ENCODE measurements around the gene CCDC12. TPM values are rescaled to one million over a fixed set of nuclear protein-coding genes. Genes with fewer than 3 reads are reported as not detected.
A peak's percentile ranks its signal among the peaks of the same experiment; 100 is the strongest.

Gene CCDC12
- total RNA-seq, 1 donor from 2014 or later: 64.3 TPM

DNA sequence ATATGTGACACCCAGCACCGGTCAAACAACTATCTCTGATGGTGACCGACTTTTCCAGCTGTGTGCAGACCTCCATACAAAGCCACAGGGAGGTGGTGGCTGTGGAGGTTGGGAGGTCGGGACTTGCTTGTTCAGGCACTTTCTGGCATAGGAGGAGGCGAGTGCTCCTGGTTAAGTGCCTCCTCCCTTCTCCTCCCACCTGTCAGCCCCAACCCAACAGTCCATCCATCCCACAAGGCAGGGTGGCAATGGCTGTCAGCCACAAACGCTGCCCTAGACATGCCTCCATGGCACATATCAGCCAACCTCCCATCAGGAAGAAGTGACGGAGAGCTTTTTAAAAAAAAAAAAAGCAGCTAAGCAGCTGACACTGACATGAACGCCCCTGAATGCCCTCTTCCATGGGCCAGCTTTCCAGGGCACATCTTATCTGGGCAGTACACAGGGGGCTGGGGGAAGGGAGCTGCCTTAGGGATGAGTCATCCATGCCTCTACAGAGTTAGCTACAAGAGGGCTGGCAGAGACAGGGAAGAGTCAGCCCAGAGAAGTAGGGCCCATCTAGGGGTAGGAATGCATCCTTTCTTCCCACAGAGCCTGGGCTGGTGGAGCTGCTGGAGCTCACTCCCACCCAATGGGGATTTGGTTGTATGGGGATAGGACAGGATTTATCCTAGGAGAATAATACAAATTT lies 41.2 kb downstream of the CCDC12 start:
- Mint-ChIP-seq H3K36me3 (ENCODE audit: insufficient read depth) (peaks cover 26% of the 10 kb centered on the region), H3K27ac (peak overlapping the region; percentile 91), H3K27me3 (no peaks in the 10 kb centered on the region), H3K9me3 (ENCODE audit: low read depth) (no peaks in the 10 kb centered on the region), H3K4me1 (ENCODE audit: low read depth) (peaks cover 58% of the 10 kb centered on the region), H3K4me3 (ENCODE audit: low read depth) (no peak overlapping the region)
- no peak for DNase-seq (ENCODE audit: low spot score, unreplicated experiment)
- TF ChIP-seq, protein P1, sequence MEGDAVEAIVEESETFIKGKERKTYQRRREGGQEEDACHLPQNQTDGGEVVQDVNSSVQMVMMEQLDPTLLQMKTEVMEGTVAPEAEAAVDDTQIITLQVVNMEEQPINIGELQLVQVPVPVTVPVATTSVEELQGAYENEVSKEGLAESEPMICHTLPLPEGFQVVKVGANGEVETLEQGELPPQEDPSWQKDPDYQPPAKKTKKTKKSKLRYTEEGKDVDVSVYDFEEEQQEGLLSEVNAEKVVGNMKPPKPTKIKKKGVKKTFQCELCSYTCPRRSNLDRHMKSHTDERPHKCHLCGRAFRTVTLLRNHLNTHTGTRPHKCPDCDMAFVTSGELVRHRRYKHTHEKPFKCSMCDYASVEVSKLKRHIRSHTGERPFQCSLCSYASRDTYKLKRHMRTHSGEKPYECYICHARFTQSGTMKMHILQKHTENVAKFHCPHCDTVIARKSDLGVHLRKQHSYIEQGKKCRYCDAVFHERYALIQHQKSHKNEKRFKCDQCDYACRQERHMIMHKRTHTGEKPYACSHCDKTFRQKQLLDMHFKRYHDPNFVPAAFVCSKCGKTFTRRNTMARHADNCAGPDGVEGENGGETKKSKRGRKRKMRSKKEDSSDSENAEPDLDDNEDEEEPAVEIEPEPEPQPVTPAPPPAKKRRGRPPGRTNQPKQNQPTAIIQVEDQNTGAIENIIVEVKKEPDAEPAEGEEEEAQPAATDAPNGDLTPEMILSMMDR (IDR thresholded peaks at IDR 0.05; ENCODE audit: unreplicated experiment): peak; percentile 36

DNA sequence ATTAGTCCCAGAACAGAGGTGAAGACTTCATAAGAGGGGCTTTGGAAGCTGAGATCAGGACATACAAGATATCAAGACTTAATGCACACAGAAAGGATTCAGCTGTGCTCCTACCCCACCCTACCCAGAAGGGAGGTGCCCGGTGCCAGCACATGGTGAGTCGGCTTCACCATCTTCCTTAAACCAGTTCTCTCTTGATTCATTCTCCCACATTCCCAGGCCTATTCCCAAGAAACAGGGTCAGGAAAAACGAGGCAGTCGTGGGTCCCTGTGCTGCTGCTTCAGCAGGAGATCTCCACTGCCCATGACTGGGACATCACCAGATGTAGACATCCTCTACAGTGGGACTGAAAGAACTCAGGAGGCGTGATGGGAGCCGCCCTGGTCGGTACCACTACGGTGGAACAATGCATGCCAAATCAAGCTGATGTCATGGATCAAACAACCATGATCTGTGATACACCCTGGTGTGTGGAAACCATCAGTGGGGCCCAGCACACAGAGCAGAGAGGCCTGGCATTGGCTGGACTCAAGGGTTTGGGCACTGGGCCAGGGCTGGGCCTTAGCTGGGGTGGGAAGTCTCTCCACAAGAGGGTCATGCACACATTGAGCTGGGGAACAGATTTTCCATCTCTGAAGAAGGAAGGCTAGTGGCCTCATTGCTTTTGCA lies 41.9 kb downstream of the CCDC12 start:
- H3K36me3 Mint-ChIP-seq (ENCODE audit: insufficient read depth): peaks cover 23% of the 10 kb centered on the region
- peaks cover 53% of the 10 kb centered on the region for H3K4me1 Mint-ChIP-seq (ENCODE audit: low read depth)
- TF ChIP-seq, protein P1 (IDR thresholded peaks at IDR 0.05; ENCODE audit: unreplicated experiment): no peak
- no peaks in the 10 kb centered on the region for H3K9me3 Mint-ChIP-seq (ENCODE audit: low read depth)
- no peak for DNase-seq (ENCODE audit: low spot score, unreplicated experiment)
- H3K27me3 Mint-ChIP-seq: no peaks in the 10 kb centered on the region
- H3K27ac Mint-ChIP-seq: peak overlapping the region; percentile 76
- no peak overlapping the region for H3K4me3 Mint-ChIP-seq (ENCODE audit: low read depth)

DNA sequence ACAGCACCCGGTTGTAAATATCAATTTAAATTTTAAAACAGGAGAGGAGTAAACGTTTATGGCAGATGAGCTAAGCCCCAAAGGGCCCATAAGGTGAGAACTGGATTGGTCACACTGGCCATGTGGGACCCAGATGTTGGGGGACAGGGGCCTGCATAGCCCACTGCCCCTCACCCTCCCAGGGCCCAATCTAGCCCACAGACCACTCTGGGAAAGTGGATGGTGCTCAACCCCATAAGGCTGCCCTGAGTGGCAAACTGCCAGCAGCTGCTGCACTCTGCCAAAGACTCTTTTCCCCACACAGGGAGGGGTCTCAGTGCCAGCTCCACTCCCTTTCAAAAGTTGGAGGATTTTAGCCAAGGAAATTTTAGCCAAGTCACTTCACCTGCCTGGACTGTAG lies 42.5 kb downstream of the CCDC12 start:
- Mint-ChIP-seq H3K4me3 (ENCODE audit: low read depth) (no peak overlapping the region), H3K4me1 (ENCODE audit: low read depth) (peaks cover 48% of the 10 kb centered on the region), H3K9me3 (ENCODE audit: low read depth) (no peaks in the 10 kb centered on the region), H3K27me3 (no peaks in the 10 kb centered on the region), H3K36me3 (ENCODE audit: insufficient read depth) (peaks cover 22% of the 10 kb centered on the region), H3K27ac (no peak overlapping the region)
- no peak for DNase-seq (ENCODE audit: low spot score, unreplicated experiment)
- TF ChIP-seq, protein P1 (IDR thresholded peaks at IDR 0.05; ENCODE audit: unreplicated experiment): no peak

DNA sequence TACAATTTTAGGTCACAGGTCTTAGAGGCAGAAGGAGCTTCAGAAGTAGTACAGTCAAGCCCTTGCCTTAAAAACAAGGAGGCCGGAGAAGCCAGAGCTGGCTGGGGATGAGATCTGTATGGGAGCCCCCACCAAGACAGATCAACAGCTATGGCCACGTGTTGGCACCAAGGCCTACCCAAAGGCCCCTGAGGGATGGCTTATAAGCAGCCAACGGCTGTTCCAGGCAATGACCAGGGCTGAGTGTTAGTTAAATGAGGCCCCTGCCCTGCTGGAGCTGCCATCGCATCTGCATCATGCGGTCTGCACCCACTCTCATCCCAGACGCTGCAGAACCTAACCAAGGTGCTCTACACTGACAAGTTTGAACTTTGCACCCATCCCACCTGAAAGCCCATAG lies 43.3 kb downstream of the CCDC12 start:
- TF ChIP-seq, protein P1 (IDR thresholded peaks at IDR 0.05; ENCODE audit: unreplicated experiment): no peak
- Mint-ChIP-seq H3K4me1 (ENCODE audit: low read depth) (peaks cover 44% of the 10 kb centered on the region), H3K9me3 (ENCODE audit: low read depth) (peaks cover 4% of the 10 kb centered on the region), H3K36me3 (ENCODE audit: insufficient read depth) (peaks cover 25% of the 10 kb centered on the region), H3K27ac (no peak overlapping the region), H3K4me3 (ENCODE audit: low read depth) (no peak overlapping the region), H3K27me3 (no peaks in the 10 kb centered on the region)
- DNase-seq (ENCODE audit: low spot score, unreplicated experiment): no peak

DNA sequence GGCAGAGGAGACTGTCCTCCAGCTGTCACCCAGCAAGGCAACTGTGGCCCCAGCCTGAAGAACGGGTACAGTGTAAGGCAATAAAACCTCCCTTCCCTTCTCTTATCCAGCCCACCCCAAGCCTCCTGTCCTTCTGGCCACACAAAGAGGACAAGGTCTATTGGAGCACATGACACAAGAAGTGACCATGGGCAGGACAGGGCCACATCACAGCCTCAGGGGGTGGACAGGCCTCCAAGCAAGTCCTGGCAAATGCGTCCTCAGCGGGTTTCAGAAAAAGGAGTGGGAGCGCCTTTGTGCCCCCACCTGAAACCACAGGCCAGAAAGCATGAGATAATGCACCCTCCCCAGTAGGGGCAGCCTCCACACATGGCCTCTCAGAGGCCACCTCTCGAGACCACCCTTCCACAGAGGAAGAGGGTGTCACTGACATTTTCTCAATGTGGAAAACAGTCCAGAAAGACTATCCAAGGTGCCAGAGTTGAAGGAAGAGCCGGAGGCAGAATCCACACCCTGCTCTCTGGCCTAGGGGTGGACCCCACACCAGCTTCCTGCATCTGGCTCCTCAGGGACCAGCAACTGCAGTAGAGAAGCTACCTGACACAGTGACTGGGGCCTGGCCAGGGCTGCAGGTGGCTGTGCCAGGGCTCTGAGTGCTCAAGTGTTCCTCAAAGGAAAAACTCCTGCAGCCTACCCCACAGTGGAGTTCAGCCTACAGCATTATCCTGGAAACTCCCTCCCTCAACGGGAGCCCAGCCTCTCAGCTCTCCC lies 43.9 kb downstream of the CCDC12 start:
- peaks cover 39% of the 10 kb centered on the region for H3K4me1 Mint-ChIP-seq (ENCODE audit: low read depth)
- no peaks in the 10 kb centered on the region for H3K27me3 Mint-ChIP-seq
- TF ChIP-seq, protein P1 (IDR thresholded peaks at IDR 0.05; ENCODE audit: unreplicated experiment): no peak
- no peak for DNase-seq (ENCODE audit: low spot score, unreplicated experiment)
- no peak overlapping the region for H3K4me3 Mint-ChIP-seq (ENCODE audit: low read depth)
- peak overlapping the region; percentile 79 for H3K27ac Mint-ChIP-seq
- peaks cover 21% of the 10 kb centered on the region for H3K36me3 Mint-ChIP-seq (ENCODE audit: insufficient read depth)
- H3K9me3 Mint-ChIP-seq (ENCODE audit: low read depth): peaks cover 4% of the 10 kb centered on the region

Data from progenitor cell of endocrine pancreas (in vitro differentiated cells).